ENCODE results near the gene PDCD4.

Gene PDCD4

DNA sequence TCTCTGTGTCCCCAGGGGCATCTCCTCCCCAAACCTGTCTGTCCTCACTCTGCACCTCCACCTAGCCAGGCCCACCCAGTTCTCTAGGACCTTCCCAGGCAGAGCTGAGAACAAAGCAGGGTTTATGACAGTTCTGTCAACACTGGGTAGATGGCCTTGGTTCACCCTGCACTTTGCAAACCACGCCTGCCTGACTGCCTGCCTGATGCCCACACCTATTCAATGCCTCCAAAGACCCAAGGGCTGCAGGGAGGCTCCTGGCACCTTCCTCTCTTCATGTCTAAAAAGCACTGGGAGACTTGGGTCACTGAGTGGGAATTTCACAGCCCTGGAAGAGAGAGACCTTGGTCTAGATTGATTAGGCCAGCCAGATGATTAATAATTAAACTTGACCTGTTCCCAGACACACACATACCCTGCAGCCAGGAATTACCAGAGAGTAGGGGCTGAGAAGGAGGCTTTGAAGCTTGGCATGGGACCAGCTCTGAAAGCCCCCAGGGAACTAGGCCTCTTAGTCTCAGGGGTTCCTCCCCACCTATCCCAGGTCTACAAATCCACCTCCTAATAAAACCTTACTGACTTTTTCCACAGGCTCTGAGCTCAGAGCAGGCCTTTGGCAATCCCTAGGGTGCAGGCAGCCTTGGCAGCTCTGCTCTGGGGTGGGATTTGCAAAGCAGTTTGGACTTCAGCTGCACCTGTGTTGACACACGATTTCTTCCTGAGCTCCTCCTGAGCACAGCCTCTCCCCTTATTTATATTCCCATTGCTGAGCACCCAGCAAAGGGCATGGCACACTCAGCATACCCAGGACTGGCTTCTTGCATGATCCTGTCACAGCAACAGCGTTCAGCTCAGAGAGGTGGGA, 25.7 kb upstream of the PDCD4 start:
- Mint-ChIP-seq H3K36me3 (ENCODE audit: low read depth) (no peaks in the 10 kb centered on the region), H3K27me3 (no peaks in the 10 kb centered on the region), H3K4me3 (no peak overlapping the region), H3K9me3 (no peaks in the 10 kb centered on the region), H3K4me1 (ENCODE audit: low read depth) (peaks cover 54% of the 10 kb centered on the region), H3K27ac (no peak overlapping the region)
- intact Hi-C loops (cut with micrococcal nuclease): no loop called here

DNA sequence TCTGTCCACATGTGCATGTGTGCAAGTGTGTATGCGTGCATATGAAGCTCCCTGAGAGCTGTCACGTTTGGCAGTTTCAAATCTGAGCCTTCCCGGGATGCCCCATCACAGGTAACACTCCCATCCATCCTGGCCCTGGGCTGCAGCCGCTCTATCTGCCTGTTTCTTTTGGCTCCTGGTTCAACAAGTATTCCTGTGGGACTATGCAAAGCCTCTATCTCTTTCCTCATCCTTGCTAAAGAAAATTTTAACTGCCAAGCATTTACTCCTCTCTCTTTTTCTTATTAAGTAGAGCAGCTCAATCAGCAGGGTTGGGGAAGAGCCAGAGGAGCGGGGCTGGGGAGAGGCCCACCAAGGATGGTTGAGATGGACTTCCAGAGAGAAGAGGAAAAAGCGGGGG, 24.4 kb upstream of the PDCD4 start:
- H3K9me3 Mint-ChIP-seq: no peaks in the 10 kb centered on the region
- H3K4me3 Mint-ChIP-seq: no peak overlapping the region
- H3K4me1 Mint-ChIP-seq (ENCODE audit: low read depth): peaks cover 54% of the 10 kb centered on the region
- intact Hi-C loops (cut with micrococcal nuclease): no loop called here
- H3K27me3 Mint-ChIP-seq: no peaks in the 10 kb centered on the region
- H3K27ac Mint-ChIP-seq: no peak overlapping the region
- no peaks in the 10 kb centered on the region for H3K36me3 Mint-ChIP-seq (ENCODE audit: low read depth)

DNA sequence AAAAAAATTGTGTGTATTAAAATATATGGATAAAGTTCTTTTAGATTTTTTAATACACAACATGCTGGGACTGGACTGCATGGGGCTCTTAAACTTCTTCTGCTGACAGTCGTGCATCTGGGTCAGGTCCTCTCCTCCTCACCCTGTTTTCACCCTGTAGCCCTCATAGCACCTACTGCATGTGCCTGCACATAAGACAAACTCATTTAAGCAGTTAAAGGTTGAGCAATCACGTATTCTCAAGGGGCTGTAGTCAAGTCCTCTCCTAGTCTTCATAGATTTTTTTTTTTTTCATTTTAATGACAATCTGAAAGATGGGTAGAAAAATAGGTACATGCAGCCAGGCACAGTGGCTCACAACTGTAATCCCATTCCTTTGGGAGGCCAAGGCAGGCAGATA, 23.6 kb upstream of the PDCD4 start:
- intact Hi-C loops (cut with micrococcal nuclease): no loop called here
- H3K9me3 Mint-ChIP-seq: no peaks in the 10 kb centered on the region
- no peak overlapping the region for H3K27ac Mint-ChIP-seq
- H3K4me1 Mint-ChIP-seq (ENCODE audit: low read depth): peaks cover 54% of the 10 kb centered on the region
- no peak overlapping the region for H3K4me3 Mint-ChIP-seq
- no peaks in the 10 kb centered on the region for H3K36me3 Mint-ChIP-seq (ENCODE audit: low read depth)
- no peaks in the 10 kb centered on the region for H3K27me3 Mint-ChIP-seq

DNA sequence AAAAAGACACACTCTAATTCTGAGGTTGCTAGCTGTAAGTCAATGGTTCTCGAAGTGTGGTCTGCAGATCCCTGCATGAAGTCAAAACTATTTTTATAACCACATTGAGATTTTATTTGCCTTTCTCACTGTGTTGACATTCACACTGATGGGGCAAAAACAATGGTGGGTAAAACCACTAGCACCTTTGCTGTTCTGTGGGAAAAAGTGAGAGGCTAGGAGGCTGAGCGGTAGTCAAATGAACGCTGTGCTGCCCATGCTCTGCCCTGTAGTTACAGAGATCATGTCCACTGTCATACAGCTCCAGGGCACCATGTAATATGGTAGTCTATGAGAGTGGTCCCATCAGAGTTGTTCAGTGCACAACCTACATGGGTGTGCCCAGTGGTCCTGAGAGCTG, 21.6 kb upstream of the PDCD4 start:
- H3K4me3 Mint-ChIP-seq: no peak overlapping the region
- peaks cover 47% of the 10 kb centered on the region for H3K4me1 Mint-ChIP-seq (ENCODE audit: low read depth)
- intact Hi-C loops (cut with micrococcal nuclease): no loop called here
- H3K36me3 Mint-ChIP-seq (ENCODE audit: low read depth): no peaks in the 10 kb centered on the region
- no peak overlapping the region for H3K27ac Mint-ChIP-seq
- no peaks in the 10 kb centered on the region for H3K27me3 Mint-ChIP-seq
- H3K9me3 Mint-ChIP-seq: no peaks in the 10 kb centered on the region

DNA sequence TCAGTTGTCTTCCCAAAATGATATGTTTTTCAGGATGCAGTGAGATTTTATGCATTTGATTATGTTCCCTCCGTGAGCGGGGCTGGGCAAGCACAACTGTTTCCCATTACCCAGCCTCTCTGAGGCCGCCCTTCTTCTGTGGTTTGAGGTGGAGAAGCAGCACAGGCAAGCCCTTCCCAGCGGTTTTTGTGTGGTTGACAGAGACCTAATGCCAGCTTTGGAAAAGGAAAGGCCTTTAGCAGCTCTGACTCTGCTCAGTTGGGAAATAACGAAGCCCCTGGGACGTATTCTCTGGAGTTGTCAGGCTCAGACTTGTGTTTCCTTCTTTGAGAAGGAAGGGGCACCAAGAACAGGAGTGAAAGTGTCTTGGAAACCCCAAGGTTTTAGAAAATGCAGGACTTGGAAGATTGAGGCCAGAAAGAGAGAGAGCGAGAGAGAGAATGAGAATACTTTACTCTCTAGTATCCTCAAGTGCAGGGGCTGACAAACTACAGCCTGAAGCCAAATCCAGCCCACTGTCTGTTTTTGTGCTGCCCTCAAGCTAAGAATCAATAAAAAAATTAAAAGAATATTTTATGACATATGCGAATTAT, 20.6 kb upstream of the PDCD4 start:
- no peaks in the 10 kb centered on the region for H3K27me3 Mint-ChIP-seq
- no peak overlapping the region for H3K27ac Mint-ChIP-seq
- intact Hi-C loops (cut with micrococcal nuclease): no loop called here
- no peak overlapping the region for H3K4me3 Mint-ChIP-seq
- no peaks in the 10 kb centered on the region for H3K36me3 Mint-ChIP-seq (ENCODE audit: low read depth)
- no peaks in the 10 kb centered on the region for H3K9me3 Mint-ChIP-seq
- H3K4me1 Mint-ChIP-seq (ENCODE audit: low read depth): peaks cover 51% of the 10 kb centered on the region

DNA sequence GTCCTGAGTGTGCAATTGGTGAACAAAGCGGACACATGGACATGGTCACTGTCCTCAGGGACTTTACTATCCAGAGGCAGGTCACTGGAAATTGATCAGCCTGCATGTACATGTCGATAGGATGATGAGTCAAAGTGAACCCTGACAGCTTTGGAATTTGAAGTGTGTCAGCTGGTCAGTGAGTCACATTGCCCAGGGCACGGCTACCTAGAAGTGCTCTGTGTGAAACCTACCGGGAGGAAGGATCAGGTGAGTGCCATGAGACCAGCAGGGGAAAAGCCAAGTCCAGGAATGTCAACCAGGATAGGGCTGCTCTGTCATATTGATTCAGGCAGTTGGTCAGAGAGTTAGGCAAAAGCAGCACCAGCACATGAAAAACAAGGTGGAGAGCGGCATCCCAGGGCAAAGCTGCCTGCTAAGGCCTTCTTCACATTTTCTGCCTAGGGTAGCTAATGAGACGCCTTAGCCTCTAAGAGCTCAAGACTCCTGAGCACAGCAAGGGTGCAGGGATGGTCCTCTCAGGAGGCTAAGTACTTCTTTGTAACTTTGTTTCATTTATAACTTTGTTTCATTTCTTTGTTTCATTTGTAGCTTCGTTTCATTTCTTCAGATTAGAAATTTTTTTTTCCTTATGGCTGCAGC, 19.4 kb upstream of the PDCD4 start:
- no peak overlapping the region for H3K4me3 Mint-ChIP-seq
- H3K9me3 Mint-ChIP-seq: no peaks in the 10 kb centered on the region
- peaks cover 46% of the 10 kb centered on the region for H3K4me1 Mint-ChIP-seq (ENCODE audit: low read depth)
- no peaks in the 10 kb centered on the region for H3K27me3 Mint-ChIP-seq
- no peaks in the 10 kb centered on the region for H3K36me3 Mint-ChIP-seq (ENCODE audit: low read depth)
- peak overlapping the region; percentile 46 for H3K27ac Mint-ChIP-seq
- intact Hi-C loops (cut with micrococcal nuclease): no loop called here

DNA sequence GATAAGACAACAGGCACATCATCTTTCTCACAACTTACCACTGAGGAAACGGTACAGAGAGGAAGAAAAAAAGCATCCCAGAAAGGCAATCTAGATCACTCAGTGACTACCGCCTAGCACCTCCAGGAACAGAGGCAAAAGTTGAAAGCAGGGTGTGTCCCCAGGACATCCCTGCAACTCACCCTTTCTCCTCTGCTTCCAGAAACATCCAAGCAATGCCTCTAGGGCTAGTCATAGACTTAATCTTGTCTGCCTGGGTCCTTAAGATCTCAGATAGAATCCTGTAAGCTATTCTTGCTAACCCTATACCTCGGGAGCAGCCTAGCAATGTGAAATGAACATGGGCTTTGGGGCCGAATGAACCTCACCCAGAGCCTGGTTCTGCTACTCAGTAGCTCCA, 18.8 kb upstream of the PDCD4 start:
- no peaks in the 10 kb centered on the region for H3K36me3 Mint-ChIP-seq (ENCODE audit: low read depth)
- H3K4me3 Mint-ChIP-seq: no peak overlapping the region
- H3K27ac Mint-ChIP-seq: peak overlapping the region; percentile 46
- peaks cover 51% of the 10 kb centered on the region for H3K4me1 Mint-ChIP-seq (ENCODE audit: low read depth)
- no peaks in the 10 kb centered on the region for H3K9me3 Mint-ChIP-seq
- no peaks in the 10 kb centered on the region for H3K27me3 Mint-ChIP-seq
- intact Hi-C loops (cut with micrococcal nuclease): no loop called here

DNA sequence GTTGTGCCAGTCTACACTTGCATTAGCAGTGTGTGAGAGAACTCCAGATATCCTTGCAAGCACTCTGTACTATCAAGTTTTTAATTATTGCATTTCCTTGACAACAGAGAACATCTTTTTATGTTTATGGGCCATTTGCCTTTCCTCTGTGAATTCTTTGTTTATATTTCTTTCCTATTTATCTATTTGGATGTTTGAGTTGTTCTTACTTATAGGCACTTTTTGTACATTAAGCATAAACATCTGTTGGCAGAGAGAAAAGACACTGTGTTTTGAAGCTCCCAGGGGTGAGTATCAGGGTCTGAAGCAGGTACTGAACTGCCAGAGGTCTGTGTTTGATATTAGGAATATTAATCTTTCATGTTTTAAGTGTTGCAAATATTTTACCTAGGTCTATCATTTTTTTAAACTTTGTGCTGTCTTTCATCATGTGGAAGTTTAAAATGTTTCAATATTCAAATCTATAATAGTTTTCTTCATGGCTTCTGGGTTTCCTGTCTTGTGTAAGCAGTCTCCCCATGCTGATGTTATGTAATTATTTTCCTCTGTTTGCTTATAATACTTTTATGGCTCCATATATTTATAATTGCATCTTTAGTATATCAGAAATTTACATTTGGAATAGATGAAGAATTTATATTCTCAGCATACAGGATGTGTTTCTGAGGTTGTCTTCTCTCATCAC, 17.7 kb upstream of the PDCD4 start:
- H3K27me3 Mint-ChIP-seq: no peaks in the 10 kb centered on the region
- H3K4me1 Mint-ChIP-seq (ENCODE audit: low read depth): peaks cover 60% of the 10 kb centered on the region
- H3K36me3 Mint-ChIP-seq (ENCODE audit: low read depth): no peaks in the 10 kb centered on the region
- H3K27ac Mint-ChIP-seq: no peak overlapping the region
- no peaks in the 10 kb centered on the region for H3K9me3 Mint-ChIP-seq
- intact Hi-C loops (cut with micrococcal nuclease): no loop called here
- H3K4me3 Mint-ChIP-seq: no peak overlapping the region

DNA sequence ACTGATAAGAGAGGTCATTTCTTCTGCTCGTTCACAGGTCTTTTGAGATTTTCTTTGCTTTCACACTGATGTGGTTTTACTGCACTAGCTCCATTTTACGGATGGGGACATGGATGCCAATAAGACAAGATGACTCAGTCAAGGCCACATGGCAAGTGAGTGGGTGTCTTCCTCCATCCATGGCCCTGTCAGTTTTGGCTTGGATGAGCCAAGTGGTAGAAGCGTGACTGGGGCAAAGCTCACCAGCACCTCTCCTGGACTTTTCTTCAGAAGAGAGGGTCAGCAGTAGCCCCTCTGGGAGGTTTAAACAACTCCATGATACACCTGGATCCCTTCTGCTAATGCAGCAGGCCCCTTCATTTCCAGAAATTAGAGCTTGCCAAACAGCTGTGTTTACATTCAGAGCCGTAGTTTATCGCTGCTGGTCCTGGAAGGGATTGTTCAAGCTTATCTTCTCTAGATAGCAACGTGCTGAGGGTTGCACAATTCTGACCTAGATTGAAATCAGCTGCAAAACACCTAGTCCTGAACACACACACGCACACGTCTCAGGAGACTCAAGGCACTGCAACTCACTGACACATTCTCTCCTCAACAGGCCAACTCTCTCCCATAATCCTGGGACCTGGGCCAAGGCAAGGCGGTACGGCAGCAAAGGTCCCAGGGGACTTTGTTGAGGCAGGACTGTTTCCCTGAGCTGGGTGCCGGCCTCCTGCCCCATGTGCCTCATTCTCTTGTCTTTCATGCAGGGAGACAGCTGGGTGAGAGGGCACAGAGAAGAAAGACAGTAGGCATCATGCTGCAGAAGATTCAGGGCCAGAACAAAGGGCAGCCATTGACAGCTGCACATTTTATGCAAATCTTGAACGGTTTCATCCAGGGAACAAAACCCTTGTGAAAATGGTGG, 14.2 kb upstream of the PDCD4 start:
- Mint-ChIP-seq H3K4me3 (no peak overlapping the region), H3K9me3 (no peaks in the 10 kb centered on the region), H3K27me3 (no peaks in the 10 kb centered on the region), H3K27ac (peak overlapping the region; percentile 95), H3K4me1 (ENCODE audit: low read depth) (peaks cover 62% of the 10 kb centered on the region), H3K36me3 (ENCODE audit: low read depth) (no peaks in the 10 kb centered on the region)
- intact Hi-C loops (cut with micrococcal nuclease): no loop called here

DNA sequence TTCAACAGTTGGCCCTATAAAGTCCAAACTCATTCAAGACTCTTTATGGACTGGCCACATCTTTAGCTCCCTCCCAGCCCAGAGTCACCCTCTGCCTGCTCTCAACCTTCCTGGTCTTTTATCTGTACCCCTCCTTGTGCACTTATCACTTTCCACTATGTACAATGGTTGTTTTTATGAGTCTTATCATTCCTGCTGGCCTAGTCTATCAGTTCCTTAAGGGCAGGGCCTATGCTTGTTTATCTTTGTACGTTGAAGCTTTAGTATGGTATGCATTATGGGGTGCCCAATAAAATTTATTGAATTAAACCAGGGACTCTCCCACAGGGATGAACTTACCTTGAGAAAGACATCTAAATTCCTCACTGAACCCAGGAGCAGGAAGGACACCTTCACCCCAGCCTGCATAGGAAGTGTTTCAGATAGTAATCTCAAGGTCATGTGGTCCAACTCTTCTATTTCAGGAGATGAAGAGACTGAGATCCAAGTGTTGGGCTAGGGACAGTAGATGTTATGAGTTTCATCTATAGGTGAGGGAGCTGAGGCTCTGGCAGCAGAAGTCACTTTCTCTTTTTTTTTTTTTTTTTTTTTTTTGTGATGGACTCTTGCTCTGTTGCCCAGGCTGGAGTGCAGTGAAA, 13.3 kb upstream of the PDCD4 start:
- H3K9me3 Mint-ChIP-seq: no peaks in the 10 kb centered on the region
- no peaks in the 10 kb centered on the region for H3K27me3 Mint-ChIP-seq
- intact Hi-C loops (cut with micrococcal nuclease): no loop called here
- peaks cover 63% of the 10 kb centered on the region for H3K4me1 Mint-ChIP-seq (ENCODE audit: low read depth)
- no peaks in the 10 kb centered on the region for H3K36me3 Mint-ChIP-seq (ENCODE audit: low read depth)
- H3K27ac Mint-ChIP-seq: peak overlapping the region; percentile 95
- no peak overlapping the region for H3K4me3 Mint-ChIP-seq

DNA sequence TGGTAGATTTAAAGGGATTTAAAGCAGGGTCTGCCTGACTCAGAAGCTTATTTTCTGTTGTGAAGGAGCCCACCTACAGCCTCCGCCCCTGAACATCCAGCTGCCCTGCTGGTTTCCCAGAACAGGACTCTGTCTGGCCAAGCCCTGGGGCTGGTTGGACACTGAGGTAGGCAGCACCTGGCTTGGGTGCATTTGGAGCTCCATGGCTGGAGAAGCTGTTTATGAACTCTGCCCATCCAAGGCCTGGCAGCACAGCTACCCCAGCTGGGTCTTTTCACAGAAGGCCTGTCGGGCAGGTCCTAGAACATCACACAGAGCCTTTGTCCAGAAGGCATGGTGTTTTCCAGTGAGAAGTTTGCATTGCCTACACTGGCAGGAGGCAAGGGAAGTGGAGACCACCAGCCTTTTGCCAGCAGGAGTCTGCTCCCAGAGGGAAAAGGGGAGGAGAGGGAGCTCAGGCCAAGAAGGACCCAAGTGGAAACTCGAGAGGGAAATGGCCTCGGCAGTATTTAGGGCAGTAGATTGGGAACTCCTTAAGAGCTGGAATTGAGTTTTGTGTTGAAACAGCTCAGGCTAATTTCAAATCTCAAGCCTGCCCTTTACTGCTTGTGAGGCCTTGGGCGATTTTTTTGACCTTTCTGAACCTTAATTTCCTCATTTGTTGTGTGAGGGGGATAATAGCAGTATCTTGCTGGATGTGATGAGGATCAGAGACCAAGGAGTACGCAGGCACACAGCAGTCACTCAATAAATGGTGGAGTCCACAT, 12.3 kb upstream of the PDCD4 start:
- intact Hi-C loops (cut with micrococcal nuclease): no loop called here
- no peak overlapping the region for H3K4me3 Mint-ChIP-seq

DNA sequence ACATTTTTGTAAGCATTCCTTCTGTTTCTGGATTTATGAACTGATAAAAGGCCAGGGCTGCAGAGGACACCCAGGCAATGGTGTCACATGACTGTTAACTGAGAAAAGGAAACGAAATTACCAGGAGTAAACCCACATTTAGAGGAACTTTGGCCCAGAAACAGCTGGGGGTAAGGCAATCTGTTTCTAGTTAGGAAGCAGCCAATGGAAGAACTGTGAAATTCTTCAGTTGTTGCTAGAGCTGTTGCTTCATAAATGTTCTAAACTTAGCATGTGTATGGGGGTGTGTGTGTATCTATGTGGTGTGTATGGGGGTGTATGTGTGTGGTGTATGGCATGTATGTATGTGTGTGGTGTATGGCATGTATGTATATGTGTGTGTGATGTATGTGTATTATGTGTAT, 11.8 kb upstream of the PDCD4 start:
- no peak overlapping the region for H3K4me3 Mint-ChIP-seq
- no peaks in the 10 kb centered on the region for H3K27me3 Mint-ChIP-seq
- H3K36me3 Mint-ChIP-seq (ENCODE audit: low read depth): no peaks in the 10 kb centered on the region
- H3K27ac Mint-ChIP-seq: peak overlapping the region; percentile 95
- H3K9me3 Mint-ChIP-seq: no peaks in the 10 kb centered on the region
- H3K4me1 Mint-ChIP-seq (ENCODE audit: low read depth): peaks cover 73% of the 10 kb centered on the region
- intact Hi-C loops (cut with micrococcal nuclease): no loop called here

More for the DNA sequence above, 12.3 kb upstream of the PDCD4 start:
- peak overlapping the region; percentile 95 for H3K27ac Mint-ChIP-seq
- H3K36me3 Mint-ChIP-seq (ENCODE audit: low read depth): no peaks in the 10 kb centered on the region
- H3K4me1 Mint-ChIP-seq (ENCODE audit: low read depth): peaks cover 71% of the 10 kb centered on the region
- no peaks in the 10 kb centered on the region for H3K27me3 Mint-ChIP-seq
- no peaks in the 10 kb centered on the region for H3K9me3 Mint-ChIP-seq

Measured in dendritic cell treated with granulocyte-macrophage colony-stimulating factor and Interleukin-4, amounts not matched to agents 40 ng/mL and 50 ng/mL, for 4 days (primary cell).